Measurements from ENCODE around the gene STAG1.
"Not testable (repeated sequence)": the region's sequence is repeated elsewhere in the genome, so short reads cannot be mapped to it uniquely, and the experiment has no call there.

Gene STAG1

DNA sequence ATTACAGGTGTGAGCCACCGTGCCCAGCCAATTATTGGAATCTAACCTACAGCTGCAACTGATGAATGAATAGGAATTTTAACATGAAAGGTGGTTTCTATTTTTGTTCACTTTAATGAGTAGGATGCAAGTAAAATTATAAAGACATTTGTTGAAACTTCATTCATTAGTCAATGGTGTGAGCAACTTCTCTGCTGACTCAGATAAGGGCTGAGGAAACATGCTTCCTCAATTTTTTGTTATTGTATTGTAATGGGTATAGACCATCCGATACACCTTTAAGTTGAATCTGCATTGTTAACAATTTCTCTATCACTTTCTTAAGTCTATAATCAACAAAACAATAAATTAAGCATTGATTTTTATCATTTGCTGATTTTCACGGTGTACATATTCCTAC, 127.8 kb downstream of the STAG1 start:
- Mint-ChIP-seq H3K4me1 (peaks cover 15% of the 10 kb centered on the region), H3K27me3 (ENCODE audit: low read depth) (no peaks in the 10 kb centered on the region), H3K27ac (peak overlapping the region; percentile 44 to 88 (median 75)), H3K4me3 (no peak overlapping the region), H3K36me3 (ENCODE audit: low read depth) (peaks cover 28% of the 10 kb centered on the region), H3K9me3 (no peaks in the 10 kb centered on the region)
- TF ChIP-seq CTCF (IDR thresholded peaks at IDR 0.05; ENCODE audit: unreplicated experiment in 3 of 3) = no peak

- Mint-ChIP-seq H3K27ac (no peak overlapping the region), H3K36me3 (ENCODE audit: low read depth) (peaks cover 33% of the 10 kb centered on the region), H3K4me3 (no peak overlapping the region), H3K9me3 (no peaks in the 10 kb centered on the region), H3K27me3 (ENCODE audit: low read depth) (no peaks in the 10 kb centered on the region), H3K4me1 (peaks cover 15% of the 10 kb centered on the region)
- no peak for TF ChIP-seq CTCF (IDR thresholded peaks at IDR 0.05; ENCODE audit: unreplicated experiment in 3 of 3)
These were observed 130.6 kb downstream of the STAG1 start for GRCh38 chr3:136621628-136622027.

DNA sequence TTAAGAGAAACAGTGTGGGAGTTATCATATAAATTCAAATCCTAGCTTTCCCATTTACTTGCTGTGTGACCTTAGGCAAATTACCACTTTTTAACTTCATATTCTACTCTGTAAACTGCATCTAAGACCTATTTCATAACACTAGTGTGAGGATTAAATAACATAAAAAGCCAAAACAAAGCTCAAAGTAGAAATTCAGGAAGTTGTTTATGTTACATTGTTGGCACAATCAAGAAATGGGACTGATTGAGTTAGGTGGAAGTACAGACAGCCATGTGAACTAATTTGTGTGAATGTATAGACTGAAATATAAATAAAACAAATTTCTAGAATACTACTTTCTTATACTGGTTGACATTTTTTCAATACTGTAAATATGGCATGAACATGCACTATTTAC, 131.7 kb downstream of the STAG1 start:
- Mint-ChIP-seq H3K9me3 (no peaks in the 10 kb centered on the region), H3K4me3 (no peak overlapping the region), H3K27ac (no peak overlapping the region), H3K4me1 (peaks cover 12% of the 10 kb centered on the region), H3K36me3 (ENCODE audit: low read depth) (peaks cover 37% of the 10 kb centered on the region), H3K27me3 (ENCODE audit: low read depth) (no peaks in the 10 kb centered on the region)
- TF ChIP-seq CTCF (IDR thresholded peaks at IDR 0.05; ENCODE audit: unreplicated experiment in 3 of 3) = no peak

DNA sequence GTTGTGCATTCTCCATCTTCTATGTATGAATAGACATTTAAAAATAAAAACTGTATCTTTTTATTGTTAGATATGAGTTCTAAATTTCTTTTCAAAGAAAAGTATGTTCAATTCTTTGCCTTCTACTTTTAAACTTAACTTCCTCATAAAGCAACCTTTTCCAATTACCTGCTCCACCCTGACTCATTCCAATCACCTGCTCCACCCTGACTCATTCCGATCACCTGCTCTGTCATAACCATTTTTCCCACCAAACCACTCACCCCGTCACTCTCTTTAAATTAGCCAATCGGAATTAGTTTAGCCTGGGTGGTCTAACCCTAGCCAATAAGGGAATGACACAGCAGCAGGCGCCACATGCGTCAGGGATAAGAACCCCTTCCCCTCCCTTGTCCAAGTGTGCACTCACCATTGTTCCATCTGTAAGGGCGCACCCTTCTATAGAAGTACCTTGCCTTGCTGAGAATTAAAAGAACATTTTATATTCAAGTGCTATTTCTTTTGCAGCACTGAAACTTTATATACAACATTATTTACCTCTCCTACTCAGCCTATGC, 134.1 kb downstream of the STAG1 start:
- H3K9me3 Mint-ChIP-seq; H3K4me1 Mint-ChIP-seq; H3K27me3 Mint-ChIP-seq (ENCODE audit: low read depth); H3K4me3 Mint-ChIP-seq: not testable (repeated sequence)
- Mint-ChIP-seq H3K36me3 (ENCODE audit: low read depth) (peaks cover 45% of the 10 kb centered on the region), H3K27ac (peak overlapping the region in 1 of 3 experiments; percentile 2)

GRCh38 chr3:136617198-136617597, 135.0 kb downstream of the STAG1 start:
- Mint-ChIP-seq H3K9me3 (no peaks in the 10 kb centered on the region), H3K4me3 (no peak overlapping the region), H3K27me3 (ENCODE audit: low read depth) (no peaks in the 10 kb centered on the region), H3K4me1 (no peaks in the 10 kb centered on the region), H3K36me3 (ENCODE audit: low read depth) (peaks cover 39% of the 10 kb centered on the region), H3K27ac (no peak overlapping the region)
- TF ChIP-seq CTCF (IDR thresholded peaks at IDR 0.05; ENCODE audit: unreplicated experiment in 3 of 3) = no peak

GRCh38 chr3:136612512-136612911, 139.7 kb downstream of the STAG1 start:
- H3K27ac Mint-ChIP-seq = no peak overlapping the region
- H3K36me3 Mint-ChIP-seq (ENCODE audit: low read depth) = peaks cover 25% of the 10 kb centered on the region
- no peak overlapping the region for H3K4me3 Mint-ChIP-seq
- H3K4me1 Mint-ChIP-seq = no peaks in the 10 kb centered on the region
- H3K27me3 Mint-ChIP-seq (ENCODE audit: low read depth) = no peaks in the 10 kb centered on the region
- H3K9me3 Mint-ChIP-seq = no peaks in the 10 kb centered on the region
- no peak for TF ChIP-seq CTCF (IDR thresholded peaks at IDR 0.05; ENCODE audit: unreplicated experiment in 3 of 3)
